K562 (cell line): ENCODE data around the gene TRMT112. TPM values are rescaled to one million over a fixed set of nuclear protein-coding genes. Genes with fewer than 3 reads are reported as not detected.

Experiments
- CHAMP1 ChIP-seq: fragments of 450-650 bp; IDR thresholded peaks from 2 replicates; pipeline ENCODE4 v1.6.1; 2016; ENCODE audit warnings: mild to moderate bottlenecking
- CHD4 ChIP-seq: fragments of 200-600 bp; sonication (generic); IDR thresholded peaks from 3 replicates; pipeline ENCODE4 v1.6.1; 2012; ENCODE audit warnings: low read depth, mild to moderate bottlenecking, mixed read lengths, low read length, inconsistent platforms; ENCODE audit not compliant: insufficient read depth, insufficient replicate concordance, poor library complexity, severe bottlenecking
- MEF2A ChIP-seq: IDR thresholded peaks from 2 replicates; pipeline ENCODE4 v1.6.1; 2011; ENCODE audit warnings: low read depth, mild to moderate bottlenecking, low read length, moderate library complexity; ENCODE audit not compliant: control insufficient read depth
- RAD21 ChIP-seq, 2 experiments: fragments of 250-450 bp in 1 of 2; fragments of 450-650 bp in 1 of 2; sonication (Bioruptor Pico) in 1 of 2; formaldehyde crosslinking in 1 of 2; IDR thresholded peaks in 1 of 2; conservative IDR thresholded peaks in 1 of 2; 2 replicates each; pipeline versions ENCODE4 v1.4.0 to v1.8.0; 2020 to 2022; ENCODE audit warnings: mild to moderate bottlenecking in 2 of 2, moderate library complexity in 1 of 2
- RBM22 ChIP-seq: fragments of 200-400 bp; formaldehyde crosslinking; IDR thresholded peaks from 2 replicates; pipeline ENCODE4 v1.6.1; 2018; ENCODE audit warnings: low read length, low read depth; ENCODE audit not compliant: poor library complexity, severe bottlenecking
- SOX6 ChIP-seq: fragments of 450-650 bp; IDR thresholded peaks from 2 replicates; pipeline ENCODE4 v1.6.1; 2014; ENCODE audit warnings: mild to moderate bottlenecking
- ZNF121 ChIP-seq: sonication (generic); formaldehyde crosslinking; conservative IDR thresholded peaks from 2 replicates; pipeline ENCODE4 v1.8.0; 2022; ENCODE audit warnings: missing genetic modification reagents
- ZNF24 ChIP-seq: fragments of 450-650 bp; IDR thresholded peaks from 2 replicates; pipeline ENCODE4 v1.6.1; 2016
- ZNF584 ChIP-seq: fragments of 200-800 bp; sonication (Bioruptor generic); IDR thresholded peaks from 2 replicates; pipeline ENCODE4 v1.6.1; 2016; ENCODE audit warnings: low read depth, mild to moderate bottlenecking, missing genetic modification characterization, missing compliant biosample characterization
- polyA plus RNA-seq, 8 experiments: library from polyadenylated mRNA; depleted of rRNA in 4 of 8; stranded (reverse) in 5 of 8; unstranded in 3 of 8; fragments of >200 nt; fragmentation: Nextera tagmentation in 2 of 8; fragmentation: Illumina TruSeq in 1 of 8; extraction: Ambion mirVana in 2 of 8; extraction: Trizol in 1 of 8; gene quantifications; 2 replicates each; pipeline versions ENCODE4 v1.2.1 to v1.2.3, GENCODE V29; 2011 to 2014; ENCODE audit warnings: inconsistent platforms in 1 of 8, missing spikeins in 1 of 8
- total RNA-seq, 7 experiments: library from RNA; depleted of rRNA in 6 of 7; stranded (reverse); fragments of >200 nt in 6 of 7; fragmentation: Illumina TruSeq in 2 of 7; extraction: Trizol in 2 of 7; gene quantifications; 2 replicates each; pipeline versions ENCODE4 v1.2.1 to v1.2.3, GENCODE V29; 2011 to 2021; ENCODE audit warnings: low replicate concordance in 1 of 7
- TF ChIP-seq, protein P1 (sequence below), 2 experiments: fragments of 450-650 bp; IDR thresholded peaks; 2 replicates each; pipeline ENCODE4 v1.6.1; 2016; ENCODE audit warnings: mild to moderate bottlenecking in 2 of 2, borderline replicate concordance in 1 of 2, low read depth in 1 of 2, moderate library complexity in 1 of 2
- TF ChIP-seq, protein P2 (sequence below): sonication (generic); formaldehyde crosslinking; IDR thresholded peaks from 2 replicates; pipeline ENCODE4 v1.8.1; 2023; ENCODE audit warnings: mild to moderate bottlenecking, missing genetic modification reagents

TRMT112 gene
- total and polyA plus RNA-seq, 9 of the 15 experiments (the other 6 are each of a cell fraction or from before 2014, with no cell fraction given): 162 to 444 (median 300) TPM

GRCh38 chr11:64334764-64335735, 17.7 kb upstream of the TRMT112 start (continued):
- TF ChIP-seq, protein P1, sequence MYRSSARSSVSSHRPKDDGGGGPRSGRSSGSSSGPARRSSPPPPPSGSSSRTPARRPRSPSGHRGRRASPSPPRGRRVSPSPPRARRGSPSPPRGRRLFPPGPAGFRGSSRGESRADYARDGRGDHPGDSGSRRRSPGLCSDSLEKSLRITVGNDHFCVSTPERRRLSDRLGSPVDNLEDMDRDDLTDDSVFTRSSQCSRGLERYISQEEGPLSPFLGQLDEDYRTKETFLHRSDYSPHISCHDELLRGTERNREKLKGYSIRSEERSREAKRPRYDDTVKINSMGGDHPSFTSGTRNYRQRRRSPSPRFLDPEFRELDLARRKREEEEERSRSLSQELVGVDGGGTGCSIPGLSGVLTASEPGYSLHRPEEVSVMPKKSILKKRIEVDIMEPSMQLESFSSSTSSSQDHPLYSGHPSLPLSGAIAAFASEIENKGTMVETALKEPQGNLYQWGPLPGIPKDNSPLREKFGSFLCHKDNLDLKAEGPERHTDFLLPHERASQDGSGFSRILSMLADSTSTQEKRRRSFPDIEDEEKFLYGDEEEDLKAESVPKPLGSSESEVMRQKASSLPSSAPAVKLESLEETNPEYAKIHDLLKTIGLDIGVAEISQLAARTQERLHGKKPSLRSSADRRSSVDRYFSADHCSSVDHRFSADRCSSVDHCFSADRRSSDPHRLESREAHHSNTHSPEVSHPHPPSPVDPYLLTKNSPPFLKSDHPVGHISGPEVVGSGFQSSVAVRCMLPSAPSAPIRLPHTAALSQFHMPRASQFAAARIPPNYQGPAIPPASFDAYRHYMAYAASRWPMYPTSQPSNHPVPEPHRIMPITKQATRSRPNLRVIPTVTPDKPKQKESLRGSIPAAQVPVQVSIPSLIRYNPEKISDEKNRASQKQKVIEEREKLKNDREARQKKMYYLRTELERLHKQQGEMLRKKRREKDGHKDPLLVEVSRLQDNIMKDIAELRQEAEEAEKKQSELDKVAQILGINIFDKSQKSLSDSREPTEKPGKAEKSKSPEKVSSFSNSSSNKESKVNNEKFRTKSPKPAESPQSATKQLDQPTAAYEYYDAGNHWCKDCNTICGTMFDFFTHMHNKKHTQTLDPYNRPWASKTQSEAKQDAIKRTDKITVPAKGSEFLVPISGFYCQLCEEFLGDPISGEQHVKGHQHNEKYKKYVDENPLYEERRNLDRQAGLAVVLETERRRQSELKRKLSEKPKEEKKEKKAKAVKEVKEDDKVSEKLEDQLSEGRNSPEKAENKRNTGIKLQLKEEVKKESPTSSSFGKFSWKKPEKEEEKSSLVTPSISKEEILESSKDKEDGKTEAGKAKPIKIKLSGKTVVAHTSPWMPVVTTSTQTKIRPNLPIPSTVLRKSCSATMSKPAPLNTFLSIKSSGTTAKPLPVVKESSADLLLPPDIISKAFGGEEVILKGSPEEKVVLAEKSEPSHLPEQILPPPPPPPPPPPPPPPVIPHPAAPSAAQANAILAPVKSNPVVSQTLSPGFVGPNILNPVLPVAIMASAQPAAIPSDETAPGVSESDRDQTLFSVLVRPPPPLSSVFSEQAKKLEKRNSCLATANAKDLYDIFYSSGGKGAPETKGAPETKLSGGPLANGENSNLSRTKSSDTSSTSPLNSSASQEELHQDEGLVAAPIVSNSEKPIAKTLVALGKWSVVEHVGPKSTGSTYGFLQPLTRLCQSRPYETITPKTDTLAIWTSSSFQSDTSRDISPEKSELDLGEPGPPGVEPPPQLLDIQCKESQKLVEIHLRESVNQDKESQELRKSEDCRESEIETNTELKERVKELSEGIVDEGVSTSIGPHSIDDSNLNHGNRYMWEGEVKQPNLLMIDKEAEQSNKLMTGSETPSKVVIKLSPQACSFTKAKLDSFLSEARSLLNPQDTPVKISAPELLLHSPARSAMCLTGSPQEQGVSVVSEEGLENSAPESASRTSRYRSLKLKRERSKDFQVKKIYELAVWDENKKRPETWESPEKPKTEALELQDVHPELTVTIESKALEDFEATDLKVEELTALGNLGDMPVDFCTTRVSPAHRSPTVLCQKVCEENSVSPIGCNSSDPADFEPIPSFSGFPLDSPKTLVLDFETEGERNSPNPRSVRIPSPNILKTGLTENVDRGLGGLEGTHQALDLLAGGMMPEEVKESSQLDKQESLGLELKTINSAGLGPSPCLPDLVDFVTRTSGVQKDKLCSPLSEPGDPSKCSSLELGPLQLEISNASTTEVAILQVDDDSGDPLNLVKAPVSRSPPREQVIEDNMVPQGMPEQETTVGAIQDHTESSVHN (IDR thresholded peaks at IDR 0.05; ENCODE audit: borderline replicate concordance in 1 of 2, low read depth in 1 of 2): peak in 1 of 2 experiments; percentile 97; a peak in 2 of 4 replicates
- TF ChIP-seq ZNF121 (CRISPR knock-in tag) (peak; percentile 100), ZNF24 (peak; percentile 65; the same call in 1 of the 2 replicates), RBM22 (no peak), ZNF584 (peak; percentile 87), SOX6 (peak; percentile 95), CHD4 (peak; percentile 33), RAD21 (CRISPR knock-in tag; conservative IDR thresholded peaks at IDR 0.05 in 1 of 2, IDR thresholded peaks at IDR 0.05 in 1 of 2) (peak; percentile 18 to 24; a peak in 2 of 4 replicates), MEF2A (peak; percentile 26; the same call in 1 of the 2 replicates), CHAMP1 (peak; percentile 85)
- TF ChIP-seq, protein P2, sequence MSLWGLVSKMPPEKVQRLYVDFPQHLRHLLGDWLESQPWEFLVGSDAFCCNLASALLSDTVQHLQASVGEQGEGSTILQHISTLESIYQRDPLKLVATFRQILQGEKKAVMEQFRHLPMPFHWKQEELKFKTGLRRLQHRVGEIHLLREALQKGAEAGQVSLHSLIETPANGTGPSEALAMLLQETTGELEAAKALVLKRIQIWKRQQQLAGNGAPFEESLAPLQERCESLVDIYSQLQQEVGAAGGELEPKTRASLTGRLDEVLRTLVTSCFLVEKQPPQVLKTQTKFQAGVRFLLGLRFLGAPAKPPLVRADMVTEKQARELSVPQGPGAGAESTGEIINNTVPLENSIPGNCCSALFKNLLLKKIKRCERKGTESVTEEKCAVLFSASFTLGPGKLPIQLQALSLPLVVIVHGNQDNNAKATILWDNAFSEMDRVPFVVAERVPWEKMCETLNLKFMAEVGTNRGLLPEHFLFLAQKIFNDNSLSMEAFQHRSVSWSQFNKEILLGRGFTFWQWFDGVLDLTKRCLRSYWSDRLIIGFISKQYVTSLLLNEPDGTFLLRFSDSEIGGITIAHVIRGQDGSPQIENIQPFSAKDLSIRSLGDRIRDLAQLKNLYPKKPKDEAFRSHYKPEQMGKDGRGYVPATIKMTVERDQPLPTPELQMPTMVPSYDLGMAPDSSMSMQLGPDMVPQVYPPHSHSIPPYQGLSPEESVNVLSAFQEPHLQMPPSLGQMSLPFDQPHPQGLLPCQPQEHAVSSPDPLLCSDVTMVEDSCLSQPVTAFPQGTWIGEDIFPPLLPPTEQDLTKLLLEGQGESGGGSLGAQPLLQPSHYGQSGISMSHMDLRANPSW: peak; percentile 54; the same call in 1 of the 2 replicates
